K562 (cell line): ENCODE results near the gene SPIRE1. TPM values are rescaled to one million over a fixed set of nuclear protein-coding genes. Genes with fewer than 3 reads are reported as not detected.

Experiments
- ATAC-seq: fragments of 200-7000 bp; cut with Tn5 transposase; 3 replicates; pipeline ENCODE4 v1.9.1; 2020; ENCODE audit warnings: moderate library complexity
- BruUV-seq: library from RNA; stranded (reverse); fragments of 400-500 nt; replicated peaks from 2 replicates; lab custom pipeline; 2021; lab: Mats Ljungman, UMichigan
- CTCF ChIA-PET: fragments of 300-600 bp; formaldehyde crosslinking; extraction: SDS; loops from one replicate; lab custom pipeline; 2021; ENCODE audit warnings: low intra/inter-chr PET ratio; lab: Yijun Ruan, JAX
- POLR2A ChIA-PET: fragments of 300-600, 350-650 bp; sonication (Branson Sonifier 250); formaldehyde crosslinking; extraction: SDS; loops from one replicate; lab custom pipeline; 2021; ENCODE audit warnings: antibody characterized with exemption, inconsistent platforms; lab: Yijun Ruan, JAX
- DNase-seq, 4 experiments: peaks; one replicate each; pipeline versions ENCODE4 v3.0.0 to v3.0.0-alpha.2; 2011 to 2018; ENCODE audit warnings: low spot score in 3 of 4, mixed read lengths in 3 of 4; ENCODE audit errors: extremely low read depth in 1 of 4
- FAIRE-seq: peaks from 2 replicates; lab custom pipeline; 2011; peaks lifted over from hg19 to GRCh38; lab: Jason Lieb, UNC
- H2AFZ ChIP-seq: 2 replicates; pipeline ENCODE4 v1.6.0; 2011; ENCODE audit warnings: low read depth, low read length, control low read depth, inconsistent platforms
- H3K27ac ChIP-seq: fragments of 200-600 bp; 3 replicates; pipeline ENCODE4 v1.8.0; 2011; ENCODE audit warnings: low read depth, mild to moderate bottlenecking, control low read depth, inconsistent platforms, low read length, moderate library complexity, mixed read lengths; ENCODE audit errors: extremely low read depth
- H3K27me3 ChIP-seq, 2 experiments: fragments of 300-600 bp in 1 of 2; 2 replicates in 1 of 2; 3 replicates in 1 of 2; pipeline versions ENCODE4 v1.6.0 to v1.8.0; 2011; ENCODE audit warnings: inconsistent platforms in 2 of 2, low read length in 2 of 2, mild to moderate bottlenecking in 1 of 2, mixed read lengths in 1 of 2, moderate library complexity in 1 of 2; ENCODE audit not compliant: control insufficient read depth in 2 of 2, insufficient read depth in 2 of 2
- H3K36me3 ChIP-seq: fragments of 300-600 bp; 3 replicates; pipeline ENCODE4 v1.8.0; 2011; ENCODE audit warnings: mild to moderate bottlenecking, low read length, inconsistent platforms; ENCODE audit not compliant: control insufficient read depth, insufficient read depth
- H3K4me1 ChIP-seq, 2 experiments: fragments of 200-600 bp in 1 of 2; replicated peaks in 1 of 2; 2 replicates in 1 of 2; 3 replicates in 1 of 2; pipeline versions ENCODE4 v1.5.1 to v1.8.0; 2011; ENCODE audit warnings: inconsistent platforms in 2 of 2, low read length in 2 of 2, mild to moderate bottlenecking in 1 of 2, mixed read lengths in 1 of 2, moderate library complexity in 1 of 2; ENCODE audit not compliant: control insufficient read depth in 2 of 2, insufficient read depth in 2 of 2
- H3K4me2 ChIP-seq: 2 replicates; pipeline ENCODE4 v1.6.1; 2011; ENCODE audit warnings: low read length, control low read depth, inconsistent platforms, mixed read lengths; ENCODE audit not compliant: insufficient read depth
- H3K4me3 ChIP-seq: fragments of 200-600 bp; sonication (generic), shearing (Covaris generic); 2 replicates; pipeline ENCODE4 v1.5.1; 2016; ENCODE audit warnings: control low read depth, inconsistent platforms
- H3K79me2 ChIP-seq: fragments of 200-600 bp; 3 replicates; pipeline ENCODE4 v1.8.0; 2011; ENCODE audit warnings: low read length, inconsistent platforms; ENCODE audit not compliant: control insufficient read depth, insufficient read depth
- H3K9ac ChIP-seq, 2 experiments: 2 replicates each; pipeline versions ENCODE4 v1.6.0 to v1.6.1; 2011; ENCODE audit warnings: low read depth in 2 of 2, low read length in 2 of 2, control low read depth in 1 of 2, inconsistent platforms in 1 of 2, mild to moderate bottlenecking in 1 of 2, mixed read lengths in 1 of 2; ENCODE audit not compliant: insufficient read depth in 1 of 2
- H3K9me1 ChIP-seq: one replicate; pipeline ENCODE4 v1.6.0; 2011; ENCODE audit warnings: inconsistent platforms, mild to moderate bottlenecking, low read length, moderate library complexity; ENCODE audit not compliant: control insufficient read depth, insufficient read depth
- H3K9me3 ChIP-seq: replicated peaks from 2 replicates; pipeline ENCODE4 v1.5.1; 2011; ENCODE audit warnings: low read depth, low read length, inconsistent platforms; ENCODE audit not compliant: control insufficient read depth, insufficient read depth
- H4K20me1 ChIP-seq: replicated peaks from 2 replicates; pipeline ENCODE4 v1.6.1; 2011; ENCODE audit warnings: low read length, inconsistent platforms, mixed read lengths; ENCODE audit not compliant: control insufficient read depth, insufficient read depth
- NBN ChIP-seq: fragments of 450-650 bp; IDR thresholded peaks from 2 replicates; pipeline ENCODE4 v1.6.1; 2016; ENCODE audit warnings: low read depth, mild to moderate bottlenecking
- SMARCC2 ChIP-seq: fragments of 450-650 bp; IDR thresholded peaks from 2 replicates; pipeline ENCODE4 v1.6.1; 2017; ENCODE audit warnings: antibody characterized with exemption, moderate library complexity, mild to moderate bottlenecking, low read depth
- TCF15 ChIP-seq: fragments of 250-450 bp; sonication (Bioruptor Pico); IDR thresholded peaks from 2 replicates; pipeline ENCODE4 v1.8.0; 2022; ENCODE audit warnings: moderate library complexity, mild to moderate bottlenecking, inconsistent platforms
- ZKSCAN3 ChIP-seq: fragments of 250-450 bp; sonication (Bioruptor Pico); IDR thresholded peaks from 2 replicates; pipeline ENCODE4 v1.4.0; 2020
- ZNF668 ChIP-seq: fragments of 250-450 bp; sonication (Bioruptor Pico); IDR thresholded peaks from 2 replicates; pipeline ENCODE4 v1.8.0; 2022; ENCODE audit warnings: mild to moderate bottlenecking, inconsistent platforms
- WGBS: fragments of 100-300 bp; shearing (Covaris generic); methylation state at CpG from one replicate; pipeline ENCODE4 v1.1.6; 2016; ENCODE audit warnings: low coverage, mixed read lengths; ENCODE audit not compliant: insufficient coverage; ENCODE audit errors: missing lambda C conversion rate; 5-methylcytosine and 5-hydroxymethylcytosine counted together
- in situ Hi-C: fragments of 300-500 bp; cut with MboI; formaldehyde crosslinking; loops from 4 replicates; pipeline ENCODE4 v1.15.0; 2018; ENCODE audit warnings: inconsistent platforms, mixed read lengths
- intact Hi-C: fragments of 100-400 bp; cut with micrococcal nuclease; formaldehyde crosslinking; loops from 2 replicates; pipeline ENCODE4 v1.14.2; 2022
- polyA plus RNA-seq, 8 experiments: library from polyadenylated mRNA; depleted of rRNA in 4 of 8; stranded (reverse) in 5 of 8; unstranded in 3 of 8; fragments of >200 nt; fragmentation: Nextera tagmentation in 2 of 8; fragmentation: Illumina TruSeq in 1 of 8; extraction: Ambion mirVana in 2 of 8; extraction: Trizol in 1 of 8; gene quantifications; 2 replicates each; pipeline versions ENCODE4 v1.2.1 to v1.2.3, GENCODE V29; 2011 to 2014; ENCODE audit warnings: inconsistent platforms in 1 of 8, missing spikeins in 1 of 8
- total RNA-seq, 7 experiments: library from RNA; depleted of rRNA in 6 of 7; stranded (reverse); fragments of >200 nt in 6 of 7; fragmentation: Illumina TruSeq in 2 of 7; extraction: Trizol in 2 of 7; gene quantifications; 2 replicates each; pipeline versions ENCODE4 v1.2.1 to v1.2.3, GENCODE V29; 2011 to 2021; ENCODE audit warnings: low replicate concordance in 1 of 7
- TF ChIP-seq, protein P1 (sequence below): fragments of 450-650 bp; conservative IDR thresholded peaks from 2 replicates; pipeline ENCODE4 v1.6.1; 2016; ENCODE audit warnings: missing genetic modification characterization, low read depth, mild to moderate bottlenecking, control low read depth, missing compliant biosample characterization

Gene SPIRE1
- total and polyA plus RNA-seq, 9 of the 15 experiments (the other 6 are each of a cell fraction or from before 2014, with no cell fraction given) = 2.9 to 14.0 (median 10.2) TPM

GRCh38 chr18:12421732-12422131 is 236.2 kb downstream of the SPIRE1 start:
- TF ChIP-seq, protein P1, sequence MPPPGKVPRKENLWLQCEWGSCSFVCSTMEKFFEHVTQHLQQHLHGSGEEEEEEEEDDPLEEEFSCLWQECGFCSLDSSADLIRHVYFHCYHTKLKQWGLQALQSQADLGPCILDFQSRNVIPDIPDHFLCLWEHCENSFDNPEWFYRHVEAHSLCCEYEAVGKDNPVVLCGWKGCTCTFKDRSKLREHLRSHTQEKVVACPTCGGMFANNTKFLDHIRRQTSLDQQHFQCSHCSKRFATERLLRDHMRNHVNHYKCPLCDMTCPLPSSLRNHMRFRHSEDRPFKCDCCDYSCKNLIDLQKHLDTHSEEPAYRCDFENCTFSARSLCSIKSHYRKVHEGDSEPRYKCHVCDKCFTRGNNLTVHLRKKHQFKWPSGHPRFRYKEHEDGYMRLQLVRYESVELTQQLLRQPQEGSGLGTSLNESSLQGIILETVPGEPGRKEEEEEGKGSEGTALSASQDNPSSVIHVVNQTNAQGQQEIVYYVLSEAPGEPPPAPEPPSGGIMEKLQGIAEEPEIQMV = no peak
- TF ChIP-seq SMARCC2 (no peak), ZNF668 (CRISPR knock-in tag) (no peak), NBN (no peak), TCF15 (no peak), ZKSCAN3 (CRISPR knock-in tag) (no peak)
- no peaks in the 10 kb centered on the region for H3K27me3 ChIP-seq
- intact Hi-C loops = no loop called here
- H2AFZ ChIP-seq = no peak overlapping the region
- no peak for DNase-seq
- no peak overlapping the region for H3K27ac ChIP-seq
- no peaks in the 10 kb centered on the region for H3K79me2 ChIP-seq
- ChIA-PET CTCF (no interaction called here), POLR2A (no interaction called here)
- H3K4me3 ChIP-seq = no peak overlapping the region
- FAIRE-seq = no peak
- no peak overlapping the region for H3K9ac ChIP-seq
- no peak for ATAC-seq
- peaks cover 13% of the 10 kb centered on the region; the same call in 2 of the 3 replicates for H3K36me3 ChIP-seq
- H3K9me3 ChIP-seq = no peaks in the 10 kb centered on the region
- 54% methylated on average over 5 of the region's 5 CpGs for WGBS
- BruUV-seq = no TSS peak
- no peak overlapping the region for H3K4me2 ChIP-seq
- no peaks in the 10 kb centered on the region for H3K9me1 ChIP-seq
- peaks cover 0 to 3% of the 10 kb centered on the region in 2 experiments; a peak in 2 of 5 replicates for H3K4me1 ChIP-seq
- H4K20me1 ChIP-seq = no peaks in the 10 kb centered on the region
- in situ Hi-C loops = no loop called here
